IMR-90 (cell line): ENCODE data around the gene CUL3. TPM values are rescaled to one million over a fixed set of nuclear protein-coding genes. Genes with fewer than 3 reads are reported as not detected.

ENCODE experiments used
- polyA plus RNA-seq, 3 experiments: library from polyadenylated mRNA; depleted of rRNA; stranded (reverse); fragments of >200 nt; gene quantifications; 2 replicates each; pipeline ENCODE4 v1.2.3, GENCODE V29; 2012; ENCODE audit warnings: low replicate concordance in 1 of 3
- total RNA-seq: library from RNA; depleted of rRNA; stranded (reverse); fragments of >200 nt; gene quantifications from 2 replicates; pipeline ENCODE4 v1.2.3, GENCODE V29; 2012; rRNA removed

CUL3 gene
- total and polyA plus RNA-seq, 2 of the 4 experiments (the other 2 are of a cell fraction) = 33.7 to 45.7 TPM

Other genes starting within 250 kb of the CUL3 start
- not detected in 2 replicates for gene FAM124B, start 183.3 kb downstream of the CUL3 start, total RNA-seq
- gene FAM124B, start 183.3 kb downstream of the CUL3 start, polyA plus RNA-seq (2012; rRNA removed) = not detected in 2 replicates
- gene CCDC195, start 131.0 kb upstream of the CUL3 start, total RNA-seq = not detected in 2 replicates
- not detected in 2 replicates for gene CCDC195, start 131.0 kb upstream of the CUL3 start, polyA plus RNA-seq (2012; rRNA removed)